ENCODE results near the gene CA5A. TPM values are rescaled to one million over a fixed set of nuclear protein-coding genes. Genes with fewer than 3 reads are reported as not detected.

CA5A gene
- total and polyA plus RNA-seq, 2 of the 13 experiments (the other 11 are each of a cell fraction or from before 2014, with no cell fraction given) = 66.8 to 106 TPM

GRCh38 chr16:87855852-87856715 is 80.2 kb downstream of the CA5A start (continued):
- TF ChIP-seq HIC2 (CRISPR knock-in tag; IDR thresholded peaks at IDR 0.05; ENCODE audit: low read depth) = peak; percentile 88
- no peak for TF ChIP-seq KLF15 (CRISPR knock-in tag; IDR thresholded peaks at IDR 0.05; ENCODE audit: borderline replicate concordance)
- peak; percentile 65 for TF ChIP-seq GATAD1 (CRISPR knock-in tag; IDR thresholded peaks at IDR 0.05)
- peak; percentile 70; the same call in 1 of the 2 replicates for TF ChIP-seq ZFY (CRISPR knock-in tag; IDR thresholded peaks at IDR 0.05)
- no peak for TF ChIP-seq ZNF572 (CRISPR knock-in tag; IDR thresholded peaks at IDR 0.05)
- peak; percentile 75; the same call in 1 of the 2 replicates for TF ChIP-seq ZNF768 (CRISPR knock-in tag; IDR thresholded peaks at IDR 0.05)
- no peak for TF ChIP-seq NFE2L1 (CRISPR knock-in tag; IDR thresholded peaks at IDR 0.05; ENCODE audit: borderline replicate concordance)
- no peak for TF ChIP-seq SYNCRIP (IDR thresholded peaks at IDR 0.05; ENCODE audit: insufficient read depth, low read depth, low read length)
- TF ChIP-seq, protein P1, sequence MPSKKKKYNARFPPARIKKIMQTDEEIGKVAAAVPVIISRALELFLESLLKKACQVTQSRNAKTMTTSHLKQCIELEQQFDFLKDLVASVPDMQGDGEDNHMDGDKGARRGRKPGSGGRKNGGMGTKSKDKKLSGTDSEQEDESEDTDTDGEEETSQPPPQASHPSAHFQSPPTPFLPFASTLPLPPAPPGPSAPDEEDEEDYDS (CRISPR knock-in tag; IDR thresholded peaks at IDR 0.05) = peak; percentile 90
- TF ChIP-seq POLR2AphosphoS2 (IDR thresholded peaks at IDR 0.05; ENCODE audit: low read depth, low read length) = no peak
- TF ChIP-seq LCORL (IDR thresholded peaks at IDR 0.05) = no peak
- TF ChIP-seq LCORL (CRISPR knock-in tag; IDR thresholded peaks at IDR 0.05) = peak; percentile 77
- no peak for TF ChIP-seq ZNF644 (CRISPR knock-in tag; IDR thresholded peaks at IDR 0.05; ENCODE audit: low read depth)
- TF ChIP-seq ATF1 (CRISPR knock-in tag; IDR thresholded peaks at IDR 0.05) = no peak
- TF ChIP-seq ZNF552 (CRISPR knock-in tag; IDR thresholded peaks at IDR 0.05; ENCODE audit: borderline replicate concordance) = no peak
- no peak for TF ChIP-seq ZNF382 (CRISPR knock-in tag; IDR thresholded peaks at IDR 0.05; ENCODE audit: borderline replicate concordance)
- 0 out of 2 replicates have a peak, but pooled peaks have one; percentile 25 for TF ChIP-seq CC2D1A (CRISPR knock-in tag; IDR thresholded peaks at IDR 0.05)
- TF ChIP-seq ZNF772 (CRISPR knock-in tag; IDR thresholded peaks at IDR 0.05) = no peak; the same call in 1 of the 2 replicates
- no peak for TF ChIP-seq ZNF34 (CRISPR knock-in tag; IDR thresholded peaks at IDR 0.05; ENCODE audit: borderline replicate concordance)
- TF ChIP-seq FLYWCH1 (CRISPR knock-in tag; IDR thresholded peaks at IDR 0.05) = no peak
- TF ChIP-seq EHMT2 (IDR thresholded peaks at IDR 0.05; ENCODE audit: borderline replicate concordance, low read depth, low read length) = no peak
- no peak for TF ChIP-seq ZNF781 (CRISPR knock-in tag; IDR thresholded peaks at IDR 0.05; ENCODE audit: borderline replicate concordance, not compliant biosample characterization)
- 0 out of 2 replicates have a peak, but pooled peaks have one; percentile 23 for TF ChIP-seq POLR2G (IDR thresholded peaks at IDR 0.05; ENCODE audit: low read depth, low read length)
- TF ChIP-seq KMT2B (CRISPR knock-in tag; IDR thresholded peaks at IDR 0.05) = peak; percentile 23; the same call in 1 of the 2 replicates
- 0 out of 2 replicates have a peak, but pooled peaks have one; percentile 14 for TF ChIP-seq HNF1B (CRISPR knock-in tag; IDR thresholded peaks at IDR 0.05)
- peak; percentile 87 for TF ChIP-seq GABPB1 (CRISPR knock-in tag; IDR thresholded peaks at IDR 0.05)
- no peak; the same call in 1 of the 2 replicates for TF ChIP-seq HMG20A (CRISPR knock-in tag; IDR thresholded peaks at IDR 0.05; ENCODE audit: borderline replicate concordance)
- TF ChIP-seq TSC22D2 (CRISPR knock-in tag; IDR thresholded peaks at IDR 0.05; ENCODE audit: borderline replicate concordance) = no peak
